H54 (cell line): ENCODE data around the gene MGP.

ENCODE experiments used
- DNase-seq: peaks from one replicate; pipeline ENCODE4 v3.0.0; 2011; ENCODE audit warnings: low spot score, mixed read lengths; ENCODE audit not compliant: insufficient read length
- FAIRE-seq: peaks from 3 replicates; lab custom pipeline; 2011; peaks lifted over from hg19 to GRCh38; lab: Jason Lieb, UNC
- POLR2A ChIP-seq: IDR thresholded peaks from 2 replicates; pipeline ENCODE4 v1.6.1; 2011; ENCODE audit warnings: low read depth, mild to moderate bottlenecking, low read length

The MGP gene

GRCh38 chr12:14842315-14842714 lies 43.3 kb downstream of the MGP start:
- DNase-seq (no peak), FAIRE-seq (no peak)
- TF ChIP-seq POLR2A = no peak

DNA sequence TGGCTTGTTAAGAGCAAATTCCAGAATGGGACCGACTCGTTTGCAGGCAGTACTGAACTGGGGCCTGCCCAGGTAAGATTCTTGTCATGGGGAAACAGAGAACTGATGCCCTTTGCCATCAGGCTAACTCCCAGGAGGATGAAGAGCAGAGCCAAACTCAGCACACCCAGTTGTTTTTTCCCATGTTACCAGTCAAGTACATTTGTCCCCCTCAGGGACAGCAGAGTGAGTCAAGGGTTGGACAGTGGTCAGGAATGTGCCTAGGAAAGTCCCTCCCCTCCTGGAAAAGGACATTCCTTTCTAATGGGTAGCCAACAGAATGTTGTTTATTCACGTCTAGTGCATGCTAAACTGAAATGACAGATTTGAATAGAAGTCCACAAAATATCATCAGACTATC lies 43.9 kb downstream of the MGP start:
- FAIRE-seq (peak; percentile 92), DNase-seq (peak; percentile 19)
- no peak for TF ChIP-seq POLR2A

DNA sequence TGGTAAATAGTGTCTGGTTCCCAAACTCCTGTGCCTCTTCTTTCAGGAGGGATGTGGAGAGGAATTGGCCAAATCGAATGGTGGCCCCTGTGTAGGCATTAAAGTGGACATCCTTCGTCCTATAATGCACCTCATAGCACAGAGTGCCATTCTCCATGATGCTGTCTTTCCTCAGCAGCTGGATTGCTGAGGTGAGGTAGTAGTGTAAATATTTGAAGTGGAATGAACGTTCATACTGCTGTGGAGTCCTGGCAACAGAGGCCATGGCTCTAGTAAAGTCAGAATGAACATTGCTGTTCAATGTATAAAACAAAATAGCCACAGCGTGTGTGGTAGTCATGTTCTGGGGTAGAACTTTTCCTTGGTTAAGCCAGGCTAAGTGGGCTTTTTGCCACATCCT lies 45.0 kb downstream of the MGP start:
- no peak for TF ChIP-seq POLR2A
- no peak for FAIRE-seq
- DNase-seq = no peak

DNA sequence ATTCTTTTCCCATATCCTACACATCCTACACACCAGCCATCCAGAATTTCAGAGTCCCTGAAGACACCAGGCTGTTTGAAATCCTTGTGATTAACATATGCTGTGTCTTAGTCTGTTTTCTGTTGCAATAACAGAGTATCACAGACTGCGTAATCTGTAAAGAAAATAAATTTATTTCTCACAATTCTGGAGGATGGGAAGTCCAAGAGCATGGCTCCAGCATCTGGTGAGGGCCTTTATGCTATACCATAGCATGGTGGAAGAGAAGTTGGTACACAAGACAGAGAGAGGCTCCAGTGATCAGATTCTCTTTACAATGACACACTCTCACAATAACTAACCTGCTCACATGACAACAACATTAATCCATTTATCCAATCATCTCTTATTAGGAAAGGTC lies 46.4 kb downstream of the MGP start:
- FAIRE-seq (no peak), DNase-seq (no peak)
- no peak for TF ChIP-seq POLR2A

DNA sequence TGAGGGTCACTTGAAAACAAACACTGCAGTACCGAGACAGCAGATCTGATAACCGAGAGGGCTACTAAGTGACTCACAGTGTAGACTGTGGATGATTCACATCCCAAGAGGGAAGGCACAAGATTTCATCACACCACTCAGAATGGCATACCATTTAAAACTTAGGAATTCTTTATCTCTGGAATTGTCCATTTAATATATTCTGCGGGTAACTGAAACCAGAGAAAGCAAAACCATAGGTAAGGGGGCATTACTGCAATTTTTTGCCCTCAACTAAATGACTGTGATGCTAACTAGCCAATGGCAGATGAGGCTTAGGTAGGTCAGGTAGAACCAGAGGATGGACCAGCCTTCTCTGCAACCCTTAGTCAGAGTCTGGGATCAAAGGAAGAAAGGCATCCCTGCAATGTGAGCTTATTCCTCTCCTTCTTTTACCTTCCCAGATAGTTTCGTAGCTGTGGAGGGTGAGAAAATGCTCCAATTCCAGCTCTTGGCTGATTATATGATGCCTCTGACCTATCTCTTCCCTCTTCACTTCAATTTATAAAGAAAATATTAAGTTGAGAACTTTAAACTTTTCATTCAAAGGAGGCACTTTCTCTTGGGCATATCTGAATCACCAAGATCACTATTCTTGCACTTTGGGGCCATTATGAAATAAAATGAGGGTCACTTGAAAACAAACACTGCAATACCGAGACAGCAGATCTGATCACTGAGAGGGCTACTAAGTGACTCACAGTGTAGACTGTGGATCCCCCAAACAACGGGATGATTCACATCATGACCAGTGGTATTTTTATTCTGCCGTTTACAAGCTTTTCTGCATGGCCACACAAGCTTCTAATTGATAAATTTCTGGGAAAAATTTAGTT lies 49.1 kb downstream of the MGP start:
- FAIRE-seq (peak; percentile 96), DNase-seq (no peak)
- TF ChIP-seq POLR2A = no peak

DNA sequence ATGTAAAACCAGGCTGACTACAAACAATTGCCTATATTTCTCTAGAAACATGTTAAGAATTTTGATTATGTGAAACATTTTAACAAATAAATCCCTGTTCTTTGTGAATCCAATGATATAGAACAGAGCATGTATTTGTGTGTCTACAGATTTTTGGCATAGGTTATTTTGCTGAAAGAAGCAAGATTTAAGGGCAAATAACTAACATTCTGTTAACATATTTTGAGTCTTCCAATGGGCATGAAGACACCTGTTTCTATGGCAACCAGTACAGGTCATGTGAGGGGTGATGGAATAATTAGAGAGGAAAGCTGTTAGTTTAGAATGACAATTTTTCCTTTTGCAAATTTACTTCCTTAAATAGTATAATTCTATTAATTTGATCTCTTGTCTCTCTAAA lies 51.1 kb downstream of the MGP start:
- TF ChIP-seq POLR2A = no peak
- DNase-seq (no peak), FAIRE-seq (no peak)

DNA sequence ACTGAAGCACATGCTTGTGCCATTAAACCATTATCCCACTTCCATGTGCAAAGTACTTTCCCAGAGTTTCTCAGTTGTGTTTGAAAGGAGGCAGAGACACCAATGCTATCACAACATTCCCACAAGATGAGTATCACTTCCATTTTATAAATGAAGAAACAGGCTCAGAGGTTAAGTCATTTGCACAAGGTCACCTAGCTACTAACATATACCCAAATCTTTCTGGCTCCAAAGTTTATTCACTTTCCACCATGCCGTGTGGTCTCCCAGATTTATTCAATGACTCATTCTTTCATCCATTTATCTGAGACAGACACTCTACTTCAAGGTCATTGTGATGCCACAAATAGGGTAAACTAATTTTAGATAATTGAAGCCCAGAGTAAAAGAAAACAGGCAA lies 51.7 kb downstream of the MGP start:
- no peak for TF ChIP-seq POLR2A
- DNase-seq (no peak), FAIRE-seq (peak; percentile 27)

- FAIRE-seq = no peak
- no peak for TF ChIP-seq POLR2A
Measured at GRCh38 chr12:14833336-14833735, 52.3 kb downstream of the MGP start.

More at GRCh38 chr12:14833336-14833735, 52.3 kb downstream of the MGP start:
- DNase-seq = no peak
